Body of pancreas (tissue), 4 donors: ENCODE measurements around the gene TLN1. TPM values are rescaled to one million over a fixed set of nuclear protein-coding genes. Genes with fewer than 3 reads are reported as not detected.

Source experiments
- ATAC-seq: fragments of 150-250 bp; one replicate; pipeline ENCODE4 v1.9.1; 2016
- DNase-seq, 4 donors: peaks; one replicate each; pipeline ENCODE4 v3.0.0-alpha.2; 2019
- H3K27ac ChIP-seq, 4 donors: fragments of 200-600 bp; sonication (generic); 1 replicate in 3 of 4; 2 replicates in 1 of 4; pipeline versions ENCODE4 v1.5.1 to v1.6.1; 2016 to 2019; ENCODE audit warnings: mild to moderate bottlenecking in 1 of 4, mixed read lengths in 1 of 4, moderate library complexity in 1 of 4
- H3K27me3 ChIP-seq, 2 donors: fragments of 200-600 bp; sonication (generic); one replicate each; pipeline ENCODE4 v1.6.0; 2016; ENCODE audit warnings: mild to moderate bottlenecking in 1 of 2
- H3K36me3 ChIP-seq, 2 donors: fragments of 200-600 bp; sonication (generic); replicated peaks in 1 of 2; 2 replicates each; pipeline ENCODE4 v1.5.1; 2016; ENCODE audit warnings: low read depth in 2 of 2; ENCODE audit not compliant: insufficient read depth in 1 of 2
- H3K4me1 ChIP-seq: fragments of 200-600 bp; sonication (generic); one replicate; pipeline ENCODE4 v1.6.0; 2016
- H3K4me3 ChIP-seq, 2 donors: fragments of 200-600 bp; sonication (generic); 1 replicate in 1 of 2; 2 replicates in 1 of 2; pipeline ENCODE4 v1.5.1; 2016 to 2019
- H3K9me3 ChIP-seq, 3 donors: fragments of 200-600 bp; sonication (generic); 1 replicate in 2 of 3; 2 replicates in 1 of 3; pipeline ENCODE4 v1.5.1; 2016
- CTCF ChIP-seq, 7 experiments: fragments of 450-650 bp in 4 of 7; fragments of 200-600 bp in 3 of 7; sonication (generic) in 3 of 7; IDR thresholded peaks; one replicate each; pipeline ENCODE4 v1.5.1; 2016 to 2019; ENCODE audit warnings: antibody characterized with exemption in 7 of 7
- POLR2A ChIP-seq, 3 donors: fragments of 450-650 bp; IDR thresholded peaks; one replicate each; pipeline ENCODE4 v1.6.1; 2016; ENCODE audit warnings: antibody characterized with exemption in 3 of 3, mild to moderate bottlenecking in 2 of 3
- WGBS, 2 donors: methylation state at CpG; one replicate each; pipeline ENCODE4 v1.1.5; 2017; 5-methylcytosine and 5-hydroxymethylcytosine counted together
- intact Hi-C: fragments of 100-400 bp; cut with DNase I; formaldehyde crosslinking; loops from one replicate; pipeline ENCODE4 v1.15.1; 2023
- total RNA-seq, 2 donors: library from RNA; depleted of rRNA; stranded (reverse); fragments of >200 nt; gene quantifications; one replicate each; pipeline ENCODE4 v1.1.0, GENCODE V29; 2016

The TLN1 gene
- total RNA-seq, 2 donors from 2014 or later, result 93.7 to 130 TPM

DNA sequence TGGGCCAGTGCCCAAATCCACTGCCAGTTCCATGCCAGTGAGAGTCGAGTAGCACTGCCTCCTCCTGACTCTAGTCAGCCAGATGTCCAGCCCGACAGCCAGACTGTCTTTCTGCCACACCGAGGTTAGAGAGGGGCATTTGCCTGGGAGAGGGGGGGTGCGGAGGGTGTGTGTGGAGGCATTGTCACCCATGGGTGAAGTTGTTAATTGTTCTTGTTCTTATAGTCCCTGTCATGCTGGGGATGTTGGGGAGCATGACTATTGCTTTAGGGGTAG, 18.2 kb upstream of the TLN1 start:
- TF ChIP-seq CTCF (IDR thresholded peaks at IDR 0.05) (no peak), POLR2A (IDR thresholded peaks at IDR 0.05) (no peak)

GRCh38 chr9:35749515-35750255, 17.7 kb upstream of the TLN1 start:
- H3K4me1 ChIP-seq, result peaks cover 39% of the 10 kb centered on the region
- ATAC-seq, result peak; percentile 52
- DNase-seq, result peak; percentile 46 to 58 (median 50)

More for the DNA sequence above, 18.2 kb upstream of the TLN1 start:
- intact Hi-C loops, result no loop called here
- ATAC-seq, result no peak
- peak overlapping the region in 3 of 4 donors; percentile 79 to 87 (median 85) for H3K27ac ChIP-seq
- H3K4me3 ChIP-seq, result peak overlapping the region in 1 of 2 donors; percentile 90
- WGBS, 2 donors, result 36 to 51% methylated on average over 3 to 4 of the region's 4 CpGs
- H3K27me3 ChIP-seq, result no peaks in the 10 kb centered on the region
- peaks cover 0 to 17% of the 10 kb centered on the region in 2 donors for H3K36me3 ChIP-seq
- no peaks in the 10 kb centered on the region for H3K9me3 ChIP-seq
- no peak for DNase-seq
- peaks cover 39% of the 10 kb centered on the region for H3K4me1 ChIP-seq

DNA sequence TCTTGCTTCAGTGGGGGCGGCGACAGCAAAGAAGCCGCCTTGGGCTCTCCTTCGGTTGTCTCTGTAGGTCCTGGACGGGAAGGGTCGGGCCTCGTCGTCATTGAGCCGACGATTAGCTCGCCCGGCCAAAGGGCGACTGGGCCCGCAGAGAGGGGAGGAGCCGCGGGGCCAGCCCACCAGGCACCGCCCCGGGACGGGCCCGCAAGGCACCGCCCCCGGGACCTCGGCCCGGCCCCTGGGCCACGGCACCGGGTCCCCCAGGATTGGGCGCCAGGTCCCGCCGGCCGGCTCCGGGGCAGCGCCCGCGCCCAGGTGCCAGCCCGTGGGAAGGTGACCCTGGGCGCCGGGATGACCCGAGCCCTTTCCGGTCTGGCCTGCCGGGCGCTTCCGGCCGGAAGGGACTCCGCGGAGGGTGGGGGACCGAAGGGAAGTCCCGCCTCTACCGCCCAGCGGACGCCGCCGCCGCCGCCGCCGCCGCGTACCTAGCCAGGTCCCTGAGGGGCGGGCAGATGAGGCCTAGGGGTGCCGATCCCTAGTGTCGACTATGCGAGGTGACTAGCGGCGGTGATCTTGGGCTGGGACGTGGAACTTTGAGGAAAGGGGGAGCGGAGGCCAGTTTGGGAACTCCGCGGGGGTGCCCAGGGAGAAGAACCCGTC, 17.0 kb upstream of the TLN1 start, which contains the start of the genes GBA2 and RGP1:
TSS of gene GBA2 (minus strand) at position 371 of the 657 bp plus-strand sequence. CDS start 524 bp downstream, outside the sequence.
TSS of gene RGP1 (plus strand) at position 430 of the 657 bp plus-strand sequence. CDS start 469 bp downstream, outside the sequence.
- intact Hi-C loops, result no loop called here
- peak; percentile 95 for ATAC-seq
- peaks cover 0 to 15% of the 10 kb centered on the region in 2 donors for H3K36me3 ChIP-seq
- peaks cover 39% of the 10 kb centered on the region for H3K4me1 ChIP-seq
- H3K9me3 ChIP-seq, result no peaks in the 10 kb centered on the region
- peak; percentile 82 to 86 (median 84) for DNase-seq
- peak within 1 kb of the TSS; percentile 88 to 90 for H3K4me3 ChIP-seq
- H3K27me3 ChIP-seq, result no peaks in the 10 kb centered on the region
- peak; percentile 66 to 74 (median 66) for TF ChIP-seq POLR2A (IDR thresholded peaks at IDR 0.05)
- peak in 1 of 7 experiments; percentile 1 for TF ChIP-seq CTCF (IDR thresholded peaks at IDR 0.05)
- 0 to 1% methylated on average over 3 to 66 of the region's 69 CpGs for WGBS, 2 donors
- H3K27ac ChIP-seq, result peak within 1 kb of the TSS; percentile 79 to 90 (median 86)

More at GRCh38 chr9:35749515-35750255, 17.7 kb upstream of the TLN1 start:
- intact Hi-C loops, result no loop called here
- peak overlapping the region; percentile 82 to 90 for H3K4me3 ChIP-seq
- H3K27ac ChIP-seq, result peak overlapping the region; percentile 79 to 90 (median 86)
- H3K36me3 ChIP-seq, result peaks cover 0 to 17% of the 10 kb centered on the region in 2 donors
- WGBS, 2 donors, result 1 to 3% methylated on average over 19 of the region's 19 CpGs
- no peaks in the 10 kb centered on the region for H3K9me3 ChIP-seq
- TF ChIP-seq POLR2A (IDR thresholded peaks at IDR 0.05), result no peak
- no peak for TF ChIP-seq CTCF (IDR thresholded peaks at IDR 0.05)
- no peaks in the 10 kb centered on the region for H3K27me3 ChIP-seq

- no peak for ATAC-seq
- TF ChIP-seq CTCF (IDR thresholded peaks at IDR 0.05), result no peak
- TF ChIP-seq POLR2A (IDR thresholded peaks at IDR 0.05), result no peak
- H3K4me1 ChIP-seq, result peaks cover 39% of the 10 kb centered on the region
- H3K9me3 ChIP-seq, result no peaks in the 10 kb centered on the region
- intact Hi-C loops, result no loop called here
- peaks cover 0 to 10% of the 10 kb centered on the region in 2 donors for H3K36me3 ChIP-seq
- DNase-seq, result peak in 1 of 4 donors; percentile 6
- H3K27ac ChIP-seq, result peak overlapping the region; percentile 79 to 90 (median 86)
- peak overlapping the region; percentile 88 to 90 for H3K4me3 ChIP-seq
- no peaks in the 10 kb centered on the region for H3K27me3 ChIP-seq
- WGBS, 2 donors, result 0 to 1% methylated on average over 6 to 24 of the region's 24 CpGs
These were observed 16.4 kb upstream of the TLN1 start for GRCh38 chr9:35748242-35748857.
